ENCODE measurements around the gene BCL7C. TPM values are rescaled to one million over a fixed set of nuclear protein-coding genes. Genes with fewer than 3 reads are reported as not detected.

The BCL7C gene
- total RNA-seq, 1 experiment from 2014 or later, result 44.9 TPM

GRCh38 chr16:30929167-30929566 is 35.3 kb upstream of the BCL7C start:
- no peak overlapping the region for H3K9ac ChIP-seq (ENCODE audit: low read length)
- no TSS peak for BruUV-seq (replicated peaks)
- POLR2A ChIA-PET, result no interaction called here

More at GRCh38 chr16:30929167-30929566, 35.3 kb upstream of the BCL7C start:
- H3K9me2 ChIP-seq (ENCODE audit: insufficient read depth), result no peaks in the 10 kb centered on the region
- H3K79me2 ChIP-seq (ENCODE audit: insufficient read depth, low read length), result peaks cover 10% of the 10 kb centered on the region; the same call in 1 of the 2 replicates
- no peaks in the 10 kb centered on the region for H3K9me3 ChIP-seq (ENCODE audit: control insufficient read depth in 1 of 2, insufficient read depth in 1 of 2, low read depth in 1 of 2, low read length in 2 of 2)
- intact Hi-C loops (cut with micrococcal nuclease), result no loop called here
- DNase-seq (ENCODE audit: low read depth, low spot score) (no peak), ATAC-seq (no peak)
- H3K4me2 ChIP-seq (ENCODE audit: low read length), result no peak overlapping the region
- no peaks in the 10 kb centered on the region for H3K27me3 ChIP-seq (ENCODE audit: insufficient read depth, low read length)
- H3K27ac ChIP-seq (ENCODE audit: low read depth, low read length), result no peak overlapping the region
- TF ChIP-seq, protein P1, sequence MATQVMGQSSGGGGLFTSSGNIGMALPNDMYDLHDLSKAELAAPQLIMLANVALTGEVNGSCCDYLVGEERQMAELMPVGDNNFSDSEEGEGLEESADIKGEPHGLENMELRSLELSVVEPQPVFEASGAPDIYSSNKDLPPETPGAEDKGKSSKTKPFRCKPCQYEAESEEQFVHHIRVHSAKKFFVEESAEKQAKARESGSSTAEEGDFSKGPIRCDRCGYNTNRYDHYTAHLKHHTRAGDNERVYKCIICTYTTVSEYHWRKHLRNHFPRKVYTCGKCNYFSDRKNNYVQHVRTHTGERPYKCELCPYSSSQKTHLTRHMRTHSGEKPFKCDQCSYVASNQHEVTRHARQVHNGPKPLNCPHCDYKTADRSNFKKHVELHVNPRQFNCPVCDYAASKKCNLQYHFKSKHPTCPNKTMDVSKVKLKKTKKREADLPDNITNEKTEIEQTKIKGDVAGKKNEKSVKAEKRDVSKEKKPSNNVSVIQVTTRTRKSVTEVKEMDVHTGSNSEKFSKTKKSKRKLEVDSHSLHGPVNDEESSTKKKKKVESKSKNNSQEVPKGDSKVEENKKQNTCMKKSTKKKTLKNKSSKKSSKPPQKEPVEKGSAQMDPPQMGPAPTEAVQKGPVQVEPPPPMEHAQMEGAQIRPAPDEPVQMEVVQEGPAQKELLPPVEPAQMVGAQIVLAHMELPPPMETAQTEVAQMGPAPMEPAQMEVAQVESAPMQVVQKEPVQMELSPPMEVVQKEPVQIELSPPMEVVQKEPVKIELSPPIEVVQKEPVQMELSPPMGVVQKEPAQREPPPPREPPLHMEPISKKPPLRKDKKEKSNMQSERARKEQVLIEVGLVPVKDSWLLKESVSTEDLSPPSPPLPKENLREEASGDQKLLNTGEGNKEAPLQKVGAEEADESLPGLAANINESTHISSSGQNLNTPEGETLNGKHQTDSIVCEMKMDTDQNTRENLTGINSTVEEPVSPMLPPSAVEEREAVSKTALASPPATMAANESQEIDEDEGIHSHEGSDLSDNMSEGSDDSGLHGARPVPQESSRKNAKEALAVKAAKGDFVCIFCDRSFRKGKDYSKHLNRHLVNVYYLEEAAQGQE (IDR thresholded peaks at IDR 0.05; ENCODE audit: low read depth), result no peak
- no peak for TF ChIP-seq SIN3A (IDR thresholded peaks at IDR 0.05; ENCODE audit: low read depth)
- TF ChIP-seq FOSL1 (IDR thresholded peaks at IDR 0.05; ENCODE audit: low read depth), result no peak
- TF ChIP-seq, protein P2, sequence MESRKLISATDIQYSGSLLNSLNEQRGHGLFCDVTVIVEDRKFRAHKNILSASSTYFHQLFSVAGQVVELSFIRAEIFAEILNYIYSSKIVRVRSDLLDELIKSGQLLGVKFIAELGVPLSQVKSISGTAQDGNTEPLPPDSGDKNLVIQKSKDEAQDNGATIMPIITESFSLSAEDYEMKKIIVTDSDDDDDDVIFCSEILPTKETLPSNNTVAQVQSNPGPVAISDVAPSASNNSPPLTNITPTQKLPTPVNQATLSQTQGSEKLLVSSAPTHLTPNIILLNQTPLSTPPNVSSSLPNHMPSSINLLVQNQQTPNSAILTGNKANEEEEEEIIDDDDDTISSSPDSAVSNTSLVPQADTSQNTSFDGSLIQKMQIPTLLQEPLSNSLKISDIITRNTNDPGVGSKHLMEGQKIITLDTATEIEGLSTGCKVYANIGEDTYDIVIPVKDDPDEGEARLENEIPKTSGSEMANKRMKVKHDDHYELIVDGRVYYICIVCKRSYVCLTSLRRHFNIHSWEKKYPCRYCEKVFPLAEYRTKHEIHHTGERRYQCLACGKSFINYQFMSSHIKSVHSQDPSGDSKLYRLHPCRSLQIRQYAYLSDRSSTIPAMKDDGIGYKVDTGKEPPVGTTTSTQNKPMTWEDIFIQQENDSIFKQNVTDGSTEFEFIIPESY (IDR thresholded peaks at IDR 0.05; ENCODE audit: extremely low read depth, insufficient replicate concordance, low read length), result no peak
- TF ChIP-seq SP1 (IDR thresholded peaks at IDR 0.05; ENCODE audit: low read depth), result no peak
- TF ChIP-seq RAD21 (IDR thresholded peaks at IDR 0.05; ENCODE audit: low read depth), result no peak
- TF ChIP-seq JUND (IDR thresholded peaks at IDR 0.05), result no peak
- no peak for TF ChIP-seq POLR2AphosphoS5 (IDR thresholded peaks at IDR 0.05; ENCODE audit: low read depth, low read length)
- no peak for TF ChIP-seq TCF7L2 (IDR thresholded peaks at IDR 0.05; ENCODE audit: borderline replicate concordance, extremely low read depth, insufficient read depth, insufficient read length)
- no peak for TF ChIP-seq CBX3 (IDR thresholded peaks at IDR 0.05; ENCODE audit: low read depth)
- TF ChIP-seq ZNF274 (IDR thresholded peaks at IDR 0.05; ENCODE audit: low read depth, low read length), result no peak
- peaks cover 7 to 15% of the 10 kb centered on the region in 2 experiments; a peak in 3 of 4 replicates for H3K4me1 ChIP-seq (ENCODE audit: control insufficient read depth in 1 of 2, insufficient read depth in 2 of 2, low read length in 2 of 2)
- H3K4me3 ChIP-seq (replicated peaks in 1 of 2; ENCODE audit: low read depth in 1 of 2, low read length in 2 of 2), result no peak overlapping the region
- H4K20me1 ChIP-seq (ENCODE audit: insufficient read depth), result no peaks in the 10 kb centered on the region
- CTCF ChIA-PET, result no interaction called here
- H3K36me3 ChIP-seq (ENCODE audit: control insufficient read depth in 1 of 2, insufficient read depth in 2 of 2, low read length in 2 of 2), result peaks cover 9 to 26% of the 10 kb centered on the region in 2 experiments
- no peak overlapping the region for H2AFZ ChIP-seq (ENCODE audit: low read depth, low read length, poor library complexity, severe bottlenecking)
- RAD21 ChIA-PET (ENCODE audit: low non-redundant PET in 1 of 2, low total read pairs in 2 of 2, uncharacterized antibody in 2 of 2, unreplicated experiment in 2 of 2), result no interaction called here

Measured in HCT116 (cell line).